IPS DF 4.7 (cell line): ENCODE results near the gene AHCYL2.
"Not testable (repeated sequence)": the region's sequence is repeated elsewhere in the genome, so short reads cannot be mapped to it uniquely, and the experiment has no call there.

Experiments used
- DNase-seq: peaks from one replicate; pipeline ENCODE4 v3.0.0-alpha.2; 2013; ENCODE audit warnings: low spot score; ENCODE audit errors: extremely low read depth

AHCYL2 gene

GRCh38 chr7:129351320-129351719, 126.5 kb downstream of the AHCYL2 start:
- DNase-seq = no peak

- DNase-seq = not testable (repeated sequence)
These were observed 128.3 kb downstream of the AHCYL2 start for GRCh38 chr7:129353104-129353503.

- no peak for DNase-seq
These were observed 129.8 kb downstream of the AHCYL2 start for GRCh38 chr7:129354428-129355157.

- no peak for DNase-seq
These were observed 131.3 kb downstream of the AHCYL2 start for GRCh38 chr7:129356176-129356575.

- no peak for DNase-seq
These were observed 134.3 kb downstream of the AHCYL2 start for GRCh38 chr7:129359176-129359575.

- no peak for DNase-seq
These were observed 134.8 kb downstream of the AHCYL2 start for GRCh38 chr7:129359638-129360037.

GRCh38 chr7:129361771-129362170, 136.9 kb downstream of the AHCYL2 start:
- no peak for DNase-seq

GRCh38 chr7:129362496-129362895, 137.7 kb downstream of the AHCYL2 start:
- no peak for DNase-seq

GRCh38 chr7:129367349-129367699, 142.5 kb downstream of the AHCYL2 start:
- no peak for DNase-seq

GRCh38 chr7:129367700-129368388, 143.0 kb downstream of the AHCYL2 start:
- DNase-seq = peak; percentile 58

GRCh38 chr7:129368389-129368986, 143.7 kb downstream of the AHCYL2 start:
- no peak for DNase-seq

GRCh38 chr7:129369447-129369846, 144.6 kb downstream of the AHCYL2 start:
- DNase-seq = not testable (repeated sequence)

- DNase-seq = no peak
These were observed 146.0 kb downstream of the AHCYL2 start for GRCh38 chr7:129370812-129371211.

- no peak for DNase-seq
These were observed 146.7 kb downstream of the AHCYL2 start for GRCh38 chr7:129371487-129371886.

GRCh38 chr7:129373651-129374428, 149.0 kb downstream of the AHCYL2 start:
- no peak for DNase-seq

GRCh38 chr7:129375141-129375938, 150.5 kb downstream of the AHCYL2 start:
- DNase-seq = no peak

- DNase-seq = no peak
These were observed 151.4 kb downstream of the AHCYL2 start for GRCh38 chr7:129376076-129376777.

- no peak for DNase-seq
These were observed 152.2 kb downstream of the AHCYL2 start for GRCh38 chr7:129376778-129377700.
